PC-9 (cell line): ENCODE measurements around the gene TRIO.

ENCODE experiments used
- EZH2 ChIP-seq: fragments of 200-600 bp; sonication (generic); IDR thresholded peaks from 2 replicates; pipeline ENCODE4 v1.8.0; 2017; ENCODE audit warnings: antibody characterized with exemption, low read depth
- TF ChIP-seq, protein P1 (sequence below): fragments of 200-600 bp; sonication (generic); conservative IDR thresholded peaks from 2 replicates; pipeline ENCODE4 v1.6.1; 2017; ENCODE audit warnings: mixed run types, antibody characterized with exemption, mild to moderate bottlenecking, moderate library complexity

DNA sequence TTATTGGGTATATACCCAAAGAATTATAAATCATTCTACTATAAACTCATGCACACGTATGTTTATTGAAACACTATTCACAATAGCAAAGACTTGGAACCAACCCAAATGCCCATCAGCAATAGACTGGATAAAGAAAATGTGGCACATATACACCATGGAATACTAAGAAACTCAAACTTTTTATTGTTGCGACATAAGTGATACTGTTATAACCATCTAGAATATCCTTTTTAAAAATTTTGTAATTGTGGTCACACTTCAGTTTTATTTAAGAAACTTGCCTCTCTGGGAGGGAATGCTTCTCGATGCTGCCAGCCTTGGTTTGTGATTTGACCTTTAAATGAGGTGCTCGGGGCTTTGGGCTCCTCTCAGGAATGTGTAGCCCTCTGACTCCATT is 237.6 kb downstream of the TRIO start:
- TF ChIP-seq, protein P1, sequence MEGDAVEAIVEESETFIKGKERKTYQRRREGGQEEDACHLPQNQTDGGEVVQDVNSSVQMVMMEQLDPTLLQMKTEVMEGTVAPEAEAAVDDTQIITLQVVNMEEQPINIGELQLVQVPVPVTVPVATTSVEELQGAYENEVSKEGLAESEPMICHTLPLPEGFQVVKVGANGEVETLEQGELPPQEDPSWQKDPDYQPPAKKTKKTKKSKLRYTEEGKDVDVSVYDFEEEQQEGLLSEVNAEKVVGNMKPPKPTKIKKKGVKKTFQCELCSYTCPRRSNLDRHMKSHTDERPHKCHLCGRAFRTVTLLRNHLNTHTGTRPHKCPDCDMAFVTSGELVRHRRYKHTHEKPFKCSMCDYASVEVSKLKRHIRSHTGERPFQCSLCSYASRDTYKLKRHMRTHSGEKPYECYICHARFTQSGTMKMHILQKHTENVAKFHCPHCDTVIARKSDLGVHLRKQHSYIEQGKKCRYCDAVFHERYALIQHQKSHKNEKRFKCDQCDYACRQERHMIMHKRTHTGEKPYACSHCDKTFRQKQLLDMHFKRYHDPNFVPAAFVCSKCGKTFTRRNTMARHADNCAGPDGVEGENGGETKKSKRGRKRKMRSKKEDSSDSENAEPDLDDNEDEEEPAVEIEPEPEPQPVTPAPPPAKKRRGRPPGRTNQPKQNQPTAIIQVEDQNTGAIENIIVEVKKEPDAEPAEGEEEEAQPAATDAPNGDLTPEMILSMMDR, result no peak
- no peak for TF ChIP-seq EZH2
